Prostate gland (tissue), 2 donors: Measurements from ENCODE around the gene PCCB.

Experiments used
- CTCF ChIP-seq, 4 experiments: fragments of 200-600 bp in 2 of 4; fragments of 450-650 bp in 2 of 4; sonication (generic) in 2 of 4; IDR thresholded peaks; 1 replicate in 3 of 4; 2 replicates in 1 of 4; pipeline ENCODE4 v1.5.1; 2016 to 2019; ENCODE audit warnings: antibody characterized with exemption in 4 of 4, mild to moderate bottlenecking in 2 of 4, moderate library complexity in 2 of 4
- POLR2A ChIP-seq: fragments of 450-650 bp; IDR thresholded peaks from one replicate; pipeline ENCODE4 v1.6.1; 2016; ENCODE audit warnings: antibody characterized with exemption, mild to moderate bottlenecking

- TF ChIP-seq CTCF (IDR thresholded peaks at IDR 0.05) (no peak), POLR2A (no peak)
These were observed 31.9 kb downstream of the PCCB start for GRCh38 chr3:136281966-136282520.
